NT2/D1 (cell line): ENCODE measurements around the gene SYNPR.

ENCODE experiments used
- YY1 ChIP-seq: IDR thresholded peaks from 2 replicates; pipeline ENCODE4 v1.6.1; 2011; ENCODE audit not compliant: insufficient read length, insufficient read depth
- ZNF274 ChIP-seq: IDR thresholded peaks from 2 replicates; pipeline ENCODE4 v1.6.1; 2011; ENCODE audit warnings: mild to moderate bottlenecking, low read depth, low read length

- TF ChIP-seq YY1 (no peak), ZNF274 (no peak)
Observed at GRCh38 chr3:63279005-63279841, 1.1 kb downstream of the SYNPR start.
